ENCODE data around the gene CERS1. TPM values are rescaled to one million over a fixed set of nuclear protein-coding genes. Genes with fewer than 3 reads are reported as not detected.

The CERS1 gene
- total and polyA plus RNA-seq, 10 of the 15 experiments (the other 5 are each of a cell fraction or from before 2014, with no cell fraction given): 0.19 TPM; not detected in 9

DNA sequence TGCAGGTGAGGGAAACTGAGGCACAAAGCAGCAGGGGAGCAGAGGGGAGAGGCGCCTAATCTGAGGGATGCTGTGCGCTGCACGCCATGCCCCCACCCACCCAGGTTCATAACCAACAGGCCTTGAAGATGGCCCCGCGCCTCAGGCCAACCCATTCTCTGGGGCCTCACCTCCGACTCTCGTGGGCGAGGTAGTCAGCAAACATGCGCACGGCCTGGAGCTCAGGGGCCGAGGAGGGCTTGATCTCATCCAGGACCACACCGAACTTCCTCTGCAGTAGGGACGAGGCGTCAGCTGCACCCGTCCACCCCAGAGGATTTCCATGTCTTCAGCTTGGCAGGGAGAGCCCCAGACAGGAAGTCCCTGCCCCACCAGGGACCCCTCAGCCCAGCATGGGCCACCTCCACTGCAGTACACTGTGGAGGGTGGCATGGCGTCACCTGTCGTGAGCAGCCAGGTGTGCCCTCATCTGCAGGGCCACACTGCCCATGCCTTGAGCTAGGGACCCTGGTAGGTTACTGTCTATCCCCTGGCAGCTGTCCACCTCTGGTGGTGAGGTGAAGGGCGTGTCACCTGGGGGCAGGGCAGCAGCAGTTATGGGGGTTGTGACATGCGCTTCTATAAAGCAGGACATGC lies 15.0 kb upstream of the CERS1 start:
- Histone ChIP-seq H3K79me2 (ENCODE audit: control insufficient read depth, insufficient read depth, low read length) (peaks cover 15% of the 10 kb centered on the region), H4K20me1 (ENCODE audit: control insufficient read depth, insufficient read depth) (peaks cover 3% of the 10 kb centered on the region; the same call in 1 of the 2 replicates), H3K27ac (ENCODE audit: control insufficient read depth, insufficient read depth) (no peak overlapping the region), H2AFZ (ENCODE audit: control insufficient read depth, low read depth, low read length) (no peak overlapping the region), H3K4me1 (ENCODE audit: control insufficient read depth, insufficient read depth, low read length) (no peaks in the 10 kb centered on the region), H3K4me3 (no peak overlapping the region), H3K27me3 (replicated peaks in 1 of 2; ENCODE audit: control insufficient read depth in 2 of 2, insufficient read depth in 2 of 2, low read length in 1 of 2) (no peaks in the 10 kb centered on the region), H3K9me3 (replicated peaks; ENCODE audit: control insufficient read depth, insufficient read depth, low read length) (no peaks in the 10 kb centered on the region; the same call in 2 of the 3 replicates), H3K36me3 (ENCODE audit: control insufficient read depth in 2 of 2, insufficient read depth in 2 of 2, low read length in 1 of 2) (peaks cover 12 to 14% of the 10 kb centered on the region in 2 experiments), H3K9ac (ENCODE audit: control insufficient read depth, insufficient read depth, low read length) (no peak overlapping the region), H3K4me2 (ENCODE audit: control insufficient read depth, insufficient read depth) (no peak overlapping the region)
- RAD21 ChIA-PET (ENCODE audit: unreplicated experiment): no interaction called here
- SMC1A ChIA-PET (ENCODE audit: uncharacterized antibody, unreplicated experiment): no interaction called here
- TF ChIP-seq EP300 (IDR thresholded peaks at IDR 0.05; ENCODE audit: borderline replicate concordance in 1 of 2, control insufficient read depth in 1 of 2, low read depth in 2 of 2, low read length in 2 of 2) (no peak), SP1 (IDR thresholded peaks at IDR 0.05; ENCODE audit: low read depth, low read length) (no peak), NR2C1 (IDR thresholded peaks at IDR 0.05) (no peak), MYC (IDR thresholded peaks at IDR 0.05; ENCODE audit: insufficient read depth, insufficient read length, insufficient replicate concordance, low read length, severe bottlenecking) (no peak), ETV6 (conservative IDR thresholded peaks at IDR 0.05 in 1 of 2, IDR thresholded peaks at IDR 0.05 in 1 of 2; ENCODE audit: borderline replicate concordance in 1 of 2, low read depth in 1 of 2) (no peak), NR2C2 (IDR thresholded peaks at IDR 0.05; ENCODE audit: borderline replicate concordance, control insufficient read depth, insufficient read length, low read depth) (no peak), FOXM1 (IDR thresholded peaks at IDR 0.05; ENCODE audit: low read depth, low read length) (no peak), POLR2A (IDR thresholded peaks at IDR 0.05; ENCODE audit: low read depth, low read length) (peak; percentile 49; the same call in 1 of the 2 replicates)
- POLR2A ChIA-PET: no interaction called here
- FAIRE-seq (no peak), DNase-seq (ENCODE audit: low read depth, low spot score) (no peak), ATAC-seq (no peak)
- intact Hi-C loops (cut with micrococcal nuclease; ENCODE audit: unreplicated experiment): no loop called here
- WGBS (ENCODE audit: insufficient coverage, insufficient replicate concordance, low lambda C conversion rate, missing lambda C conversion rate): 99% methylated on average over 19 of the region's 19 CpGs
- no TSS peak for BruUV-seq (replicated peaks)
- CTCF ChIA-PET: no interaction called here
- in situ Hi-C loops (cut with MboI): no loop called here
